ENCODE data around the gene ZFAND6. TPM values are rescaled to one million over a fixed set of nuclear protein-coding genes. Genes with fewer than 3 reads are reported as not detected.
"Not testable (repeated sequence)": the region's sequence is repeated elsewhere in the genome, so short reads cannot be mapped to it uniquely, and the experiment has no call there.

The ZFAND6 gene
- polyA plus RNA-seq, 3 donors = 41.6 to 106 (median 99.6) TPM

GRCh38 chr15:80019168-80019745, 40.2 kb upstream of the ZFAND6 start:
- H3K27ac Mint-ChIP-seq = peak overlapping the region in 2 of 7 donors; percentile 8 to 42
- intact Hi-C loops (cut with micrococcal nuclease) = no loop called here

GRCh38 chr15:80020149-80020548, 39.3 kb upstream of the ZFAND6 start:
- not testable (repeated sequence) for H3K4me3 Mint-ChIP-seq, H3K9me3 Mint-ChIP-seq

More at GRCh38 chr15:80019168-80019745, 40.2 kb upstream of the ZFAND6 start:
- H3K9me3 ChIP-seq (replicated peaks in 1 of 2; ENCODE audit: control insufficient read depth in 1 of 2, insufficient read depth in 1 of 2, low read length in 2 of 2) = no peaks in the 10 kb centered on the region
- no peak overlapping the region for H2AFZ ChIP-seq (ENCODE audit: insufficient read depth, low read depth, low read length, poor library complexity, severe bottlenecking)
- no peaks in the 10 kb centered on the region for H4K20me1 ChIP-seq (ENCODE audit: insufficient read depth, low read length)
- no peak overlapping the region for H3K9ac ChIP-seq (ENCODE audit: insufficient read depth, low read length, poor library complexity, severe bottlenecking)
- Mint-ChIP-seq H3K27me3 (ENCODE audit: low read depth in 3 of 3) (peaks cover 0 to 3% (median 3%) of the 10 kb centered on the region in 3 donors), H3K36me3 (no peaks in the 10 kb centered on the region), H3K4me3 (no peak overlapping the region), H3K9me3 (peaks cover 3 to 9% (median 4%) of the 10 kb centered on the region in 7 donors), H3K4me1 (peaks cover 4% of the 10 kb centered on the region)
- H3K27me3 ChIP-seq (ENCODE audit: control insufficient read depth in 2 of 2, insufficient read depth in 2 of 2, low read length in 2 of 2) = no peaks in the 10 kb centered on the region
- no peak for DNase-seq
- 100% methylated on average over 6 of the region's 8 CpGs for WGBS (ENCODE audit: insufficient coverage)
- no peak overlapping the region for H3K27ac ChIP-seq (ENCODE audit: low read depth in 1 of 2, low read length in 2 of 2)
- no peaks in the 10 kb centered on the region for H3K79me2 ChIP-seq (ENCODE audit: insufficient read depth, low read length)
- no peak overlapping the region for H3K4me2 ChIP-seq (replicated peaks; ENCODE audit: extremely low read depth, low read length, poor library complexity, severe bottlenecking)
- H3K4me3 ChIP-seq (replicated peaks in 1 of 3; ENCODE audit: low read depth in 2 of 3, low read length in 3 of 3) = no peak overlapping the region
- H3K4me1 ChIP-seq (ENCODE audit: control insufficient read depth in 1 of 2, insufficient read depth in 2 of 2, low read length in 2 of 2) = no peaks in the 10 kb centered on the region
- no peak for TF ChIP-seq CTCF (IDR thresholded peaks at IDR 0.05)
- H3K36me3 ChIP-seq (replicated peaks in 1 of 2; ENCODE audit: control insufficient read depth in 1 of 2, insufficient read depth in 2 of 2, low read length in 2 of 2) = no peaks in the 10 kb centered on the region

More at GRCh38 chr15:80020149-80020548, 39.3 kb upstream of the ZFAND6 start:
- H3K9ac ChIP-seq (ENCODE audit: insufficient read depth, low read length, poor library complexity, severe bottlenecking); H3K27ac ChIP-seq (ENCODE audit: low read depth in 1 of 2, low read length in 2 of 2); H2AFZ ChIP-seq (ENCODE audit: insufficient read depth, low read depth, low read length, poor library complexity, severe bottlenecking); DNase-seq; H3K36me3 Mint-ChIP-seq; H3K4me2 ChIP-seq (replicated peaks; ENCODE audit: extremely low read depth, low read length, poor library complexity, severe bottlenecking); H3K27me3 ChIP-seq (ENCODE audit: control insufficient read depth in 2 of 2, insufficient read depth in 2 of 2, low read length in 2 of 2); H3K4me1 ChIP-seq (ENCODE audit: control insufficient read depth in 1 of 2, insufficient read depth in 2 of 2, low read length in 2 of 2); H3K4me3 ChIP-seq (replicated peaks in 1 of 3; ENCODE audit: low read depth in 2 of 3, low read length in 3 of 3); H4K20me1 ChIP-seq (ENCODE audit: insufficient read depth, low read length); H3K9me3 ChIP-seq (replicated peaks in 1 of 2; ENCODE audit: control insufficient read depth in 1 of 2, insufficient read depth in 1 of 2, low read length in 2 of 2); H3K27ac Mint-ChIP-seq; H3K4me1 Mint-ChIP-seq; H3K79me2 ChIP-seq (ENCODE audit: insufficient read depth, low read length); H3K27me3 Mint-ChIP-seq (ENCODE audit: low read depth in 3 of 3); intact Hi-C loops (cut with micrococcal nuclease); H3K36me3 ChIP-seq (replicated peaks in 1 of 2; ENCODE audit: control insufficient read depth in 1 of 2, insufficient read depth in 2 of 2, low read length in 2 of 2): not testable (repeated sequence)
- 88% methylated on average over 4 of the region's 6 CpGs for WGBS (ENCODE audit: insufficient coverage)

Data from CD14-positive monocyte (primary cell).